Left lung (tissue), 10 donors: Measurements from ENCODE around the gene KANK4. TPM values are rescaled to one million over a fixed set of nuclear protein-coding genes. Genes with fewer than 3 reads are reported as not detected.

Experiments
- ATAC-seq: fragments of 200-7000 bp; cut with Tn5 transposase; one replicate; pipeline ENCODE4 v1.9.1; 2020; ENCODE audit warnings: moderate library complexity
- DNase-seq, 4 donors: peaks; one replicate each; pipeline ENCODE4 v3.0.0-alpha.2; 2013 to 2020
- H3K27ac ChIP-seq, 2 donors: fragments of 200-600 bp; sonication (generic) in 1 of 2; one replicate each; pipeline versions ENCODE4 v1.5.0 to v1.8.0; 2020 to 2021
- H3K27me3 ChIP-seq, 2 donors: fragments of 200-600 bp; sonication (generic) in 1 of 2; one replicate each; pipeline versions ENCODE4 v1.5.0 to v1.8.0; 2020 to 2021
- H3K36me3 ChIP-seq, 2 donors: fragments of 200-600 bp; sonication (generic) in 1 of 2; one replicate each; pipeline versions ENCODE4 v1.5.0 to v1.8.0; 2020 to 2021
- H3K4me1 ChIP-seq, 2 donors: fragments of 200-600 bp; one replicate each; pipeline ENCODE4 v1.8.0; 2021
- H3K4me3 ChIP-seq, 2 donors: fragments of 200-600 bp; sonication (generic) in 1 of 2; one replicate each; pipeline versions ENCODE4 v1.5.0 to v1.8.0; 2020 to 2021; ENCODE audit warnings: mild to moderate bottlenecking in 1 of 2
- H3K9me3 ChIP-seq, 2 donors: fragments of 200-600 bp; sonication (generic) in 1 of 2; one replicate each; pipeline versions ENCODE4 v1.5.0 to v1.8.0; 2020 to 2021
- CTCF ChIP-seq, 2 donors: fragments of 200-600 bp; sonication (generic) in 1 of 2; IDR thresholded peaks; one replicate each; pipeline versions ENCODE4 v1.5.0 to v1.8.0; 2021; ENCODE audit warnings: antibody characterized with exemption in 2 of 2
- intact Hi-C, 2 donors: fragments of 100-400 bp; cut with DNase I; formaldehyde crosslinking; loops; one replicate each; pipeline versions ENCODE4 v1.11.2 to v1.14.2; 2022
- polyA plus RNA-seq, 6 donors: library from polyadenylated mRNA; unstranded; fragments of 120-200 nt; gene quantifications; one replicate each; pipeline ENCODE4 v1.2.1, GENCODE V29; 2013; ENCODE audit not compliant: insufficient read length in 6 of 6
- total RNA-seq, 2 donors: library from RNA; stranded (reverse); fragmentation: NEBNext Ultra II Directional; extraction: Animal tissue kit (Norgen Biotek cat#: 25700); gene quantifications; one replicate each; pipeline ENCODE4 v1.2.1, GENCODE V29; 2021
- donor health status: DM: no; HTN: yes; CAD: no.
- donor health status: DM: no; HTN: no; CAD: no.

Gene KANK4
- total and polyA plus RNA-seq, 8 donors: 2.0 to 15.1 (median 11.2) TPM

GRCh38 chr1:62237361-62237760 is 81.9 kb downstream of the KANK4 start:
- Histone ChIP-seq H3K27ac (no peak overlapping the region), H3K4me3 (no peak overlapping the region), H3K9me3 (no peaks in the 10 kb centered on the region), H3K27me3 (no peaks in the 10 kb centered on the region), H3K4me1 (no peaks in the 10 kb centered on the region), H3K36me3 (no peaks in the 10 kb centered on the region)
- ATAC-seq (no peak), DNase-seq (no peak)
- intact Hi-C loops: no loop called here
- TF ChIP-seq CTCF (IDR thresholded peaks at IDR 0.05): no peak

GRCh38 chr1:62235576-62235975 is 83.7 kb downstream of the KANK4 start:
- Histone ChIP-seq H3K4me3 (no peak overlapping the region), H3K27me3 (no peaks in the 10 kb centered on the region), H3K9me3 (no peaks in the 10 kb centered on the region), H3K36me3 (no peaks in the 10 kb centered on the region), H3K27ac (no peak overlapping the region), H3K4me1 (no peaks in the 10 kb centered on the region)
- ATAC-seq: no peak
- intact Hi-C loops: no loop called here
- DNase-seq: no peak
- TF ChIP-seq CTCF (IDR thresholded peaks at IDR 0.05): no peak

- TF ChIP-seq CTCF (IDR thresholded peaks at IDR 0.05): no peak
- intact Hi-C loops: no loop called here
- no peak for DNase-seq
Measured at GRCh38 chr1:62234688-62235087, 84.5 kb downstream of the KANK4 start.

GRCh38 chr1:62233926-62234450 is 85.2 kb downstream of the KANK4 start:
- H3K27ac ChIP-seq: no peak overlapping the region
- no peaks in the 10 kb centered on the region for H3K9me3 ChIP-seq
- ATAC-seq (no peak), DNase-seq (no peak)
- H3K36me3 ChIP-seq: no peaks in the 10 kb centered on the region
- intact Hi-C loops: no loop called here
- H3K27me3 ChIP-seq: no peaks in the 10 kb centered on the region
- no peaks in the 10 kb centered on the region for H3K4me1 ChIP-seq
- H3K4me3 ChIP-seq: no peak overlapping the region
- TF ChIP-seq CTCF (IDR thresholded peaks at IDR 0.05): no peak

More at GRCh38 chr1:62234688-62235087, 84.5 kb downstream of the KANK4 start:
- Histone ChIP-seq H3K4me1 (no peaks in the 10 kb centered on the region), H3K36me3 (no peaks in the 10 kb centered on the region), H3K4me3 (no peak overlapping the region), H3K9me3 (no peaks in the 10 kb centered on the region), H3K27ac (no peak overlapping the region), H3K27me3 (no peaks in the 10 kb centered on the region)
- no peak for ATAC-seq

GRCh38 chr1:62232871-62233278 is 86.4 kb downstream of the KANK4 start:
- DNase-seq: peak in 1 of 4 donors; percentile 24
- H3K27ac ChIP-seq: no peak overlapping the region

More at GRCh38 chr1:62232871-62233278, 86.4 kb downstream of the KANK4 start:
- H3K27me3 ChIP-seq: no peaks in the 10 kb centered on the region
- intact Hi-C loops: no loop called here
- H3K36me3 ChIP-seq: no peaks in the 10 kb centered on the region
- H3K4me1 ChIP-seq: no peaks in the 10 kb centered on the region
- H3K9me3 ChIP-seq: no peaks in the 10 kb centered on the region
- TF ChIP-seq CTCF (IDR thresholded peaks at IDR 0.05): no peak
- H3K4me3 ChIP-seq: no peak overlapping the region
- no peak for ATAC-seq
